Left ventricle myocardium inferior (tissue), 1 donor: ENCODE data around the gene CDH15. TPM values are rescaled to one million over a fixed set of nuclear protein-coding genes. Genes with fewer than 3 reads are reported as not detected.
"Not testable (repeated sequence)": the region's sequence is repeated elsewhere in the genome, so short reads cannot be mapped to it uniquely, and the experiment has no call there.

Source experiments
- DNase-seq: peaks from one replicate; pipeline ENCODE4 v3.0.0-alpha.2; 2020
- H3K27ac ChIP-seq: fragments of 200-600 bp; replicated peaks from 2 replicates; pipeline ENCODE4 v1.8.0; 2021
- H3K27me3 ChIP-seq: fragments of 200-600 bp; 2 replicates; pipeline ENCODE4 v1.8.0; 2021; ENCODE audit warnings: low read depth
- H3K36me3 ChIP-seq: fragments of 200-600 bp; 2 replicates; pipeline ENCODE4 v1.8.0; 2021
- H3K4me1 ChIP-seq: fragments of 200-600 bp; 2 replicates; pipeline ENCODE4 v1.8.0; 2021
- H3K4me3 ChIP-seq: fragments of 200-600 bp; 2 replicates; pipeline ENCODE4 v1.8.0; 2021; ENCODE audit warnings: mild to moderate bottlenecking, moderate library complexity
- H3K9me3 ChIP-seq: fragments of 200-600 bp; replicated peaks from 2 replicates; pipeline ENCODE4 v1.8.0; 2021
- intact Hi-C: fragments of 100-400 bp; cut with micrococcal nuclease; formaldehyde crosslinking; loops from one replicate; pipeline ENCODE4 v1.11.0; 2022
- total RNA-seq: library from RNA; stranded (reverse); fragmentation: NEBNext Ultra II Directional; extraction: Animal tissue kit (Norgen Biotek cat#: 25700); gene quantifications from one replicate; pipeline ENCODE4 v1.2.1, GENCODE V29; 2021
- TF ChIP-seq, protein P1 (sequence below): fragments of 200-600 bp; IDR thresholded peaks from 2 replicates; pipeline ENCODE4 v1.8.0; 2021; ENCODE audit warnings: antibody characterized with exemption, mild to moderate bottlenecking, borderline replicate concordance
- donor health status: DM: no; HTN: yes; CAD: no; lungs with severe emphysema.

The CDH15 gene
- total RNA-seq, 1 donor from 2014 or later, result not detected

DNA sequence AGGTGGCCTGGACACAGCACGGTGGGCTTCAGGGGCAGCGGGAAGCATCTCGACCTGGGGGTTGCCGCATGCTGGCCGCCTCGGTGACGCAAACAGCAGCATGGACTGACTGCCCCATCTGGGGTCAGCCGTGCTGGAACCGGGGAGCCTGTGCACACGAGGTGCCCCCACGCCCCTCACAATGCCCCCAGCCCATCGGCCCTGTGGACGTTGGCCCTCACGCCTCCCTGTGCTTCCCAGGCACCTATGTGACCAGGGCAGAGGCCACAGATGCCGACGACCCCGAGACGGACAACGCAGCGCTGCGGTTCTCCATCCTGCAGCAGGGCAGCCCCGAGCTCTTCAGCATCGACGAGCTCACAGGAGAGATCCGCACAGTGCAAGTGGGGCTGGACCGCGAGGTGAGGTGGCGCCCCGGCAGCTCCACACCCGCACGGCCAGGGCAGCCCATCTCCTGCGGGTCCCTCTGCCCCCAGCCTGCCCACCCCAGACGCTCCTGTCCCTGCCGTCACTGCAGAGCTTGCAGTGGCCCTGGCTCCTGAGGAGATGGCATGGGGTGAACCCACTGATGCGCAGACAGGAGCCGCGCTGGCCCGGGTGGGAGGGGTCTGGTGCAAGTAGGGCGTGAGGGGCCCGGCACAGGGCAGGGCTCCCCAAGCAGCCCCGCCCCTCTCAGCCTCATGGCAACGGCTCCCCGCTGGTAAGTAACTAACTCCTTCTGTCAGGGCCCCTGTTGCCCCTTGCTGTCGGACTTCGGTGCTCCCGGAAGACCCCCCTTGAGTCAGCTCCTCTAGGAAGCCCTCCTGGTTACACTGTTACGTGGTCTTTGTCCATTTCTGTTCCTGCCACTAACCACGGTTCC, 13.6 kb downstream of the CDH15 start:
- peaks cover 32% of the 10 kb centered on the region for H3K27me3 ChIP-seq
- no peak overlapping the region for H3K4me3 ChIP-seq
- no peaks in the 10 kb centered on the region for H3K36me3 ChIP-seq
- H3K27ac ChIP-seq, result no peak overlapping the region
- H3K9me3 ChIP-seq, result no peaks in the 10 kb centered on the region
- intact Hi-C loops, result no loop called here
- TF ChIP-seq, protein P1, sequence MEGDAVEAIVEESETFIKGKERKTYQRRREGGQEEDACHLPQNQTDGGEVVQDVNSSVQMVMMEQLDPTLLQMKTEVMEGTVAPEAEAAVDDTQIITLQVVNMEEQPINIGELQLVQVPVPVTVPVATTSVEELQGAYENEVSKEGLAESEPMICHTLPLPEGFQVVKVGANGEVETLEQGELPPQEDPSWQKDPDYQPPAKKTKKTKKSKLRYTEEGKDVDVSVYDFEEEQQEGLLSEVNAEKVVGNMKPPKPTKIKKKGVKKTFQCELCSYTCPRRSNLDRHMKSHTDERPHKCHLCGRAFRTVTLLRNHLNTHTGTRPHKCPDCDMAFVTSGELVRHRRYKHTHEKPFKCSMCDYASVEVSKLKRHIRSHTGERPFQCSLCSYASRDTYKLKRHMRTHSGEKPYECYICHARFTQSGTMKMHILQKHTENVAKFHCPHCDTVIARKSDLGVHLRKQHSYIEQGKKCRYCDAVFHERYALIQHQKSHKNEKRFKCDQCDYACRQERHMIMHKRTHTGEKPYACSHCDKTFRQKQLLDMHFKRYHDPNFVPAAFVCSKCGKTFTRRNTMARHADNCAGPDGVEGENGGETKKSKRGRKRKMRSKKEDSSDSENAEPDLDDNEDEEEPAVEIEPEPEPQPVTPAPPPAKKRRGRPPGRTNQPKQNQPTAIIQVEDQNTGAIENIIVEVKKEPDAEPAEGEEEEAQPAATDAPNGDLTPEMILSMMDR, result no peak
- no peaks in the 10 kb centered on the region for H3K4me1 ChIP-seq
- DNase-seq, result no peak

DNA sequence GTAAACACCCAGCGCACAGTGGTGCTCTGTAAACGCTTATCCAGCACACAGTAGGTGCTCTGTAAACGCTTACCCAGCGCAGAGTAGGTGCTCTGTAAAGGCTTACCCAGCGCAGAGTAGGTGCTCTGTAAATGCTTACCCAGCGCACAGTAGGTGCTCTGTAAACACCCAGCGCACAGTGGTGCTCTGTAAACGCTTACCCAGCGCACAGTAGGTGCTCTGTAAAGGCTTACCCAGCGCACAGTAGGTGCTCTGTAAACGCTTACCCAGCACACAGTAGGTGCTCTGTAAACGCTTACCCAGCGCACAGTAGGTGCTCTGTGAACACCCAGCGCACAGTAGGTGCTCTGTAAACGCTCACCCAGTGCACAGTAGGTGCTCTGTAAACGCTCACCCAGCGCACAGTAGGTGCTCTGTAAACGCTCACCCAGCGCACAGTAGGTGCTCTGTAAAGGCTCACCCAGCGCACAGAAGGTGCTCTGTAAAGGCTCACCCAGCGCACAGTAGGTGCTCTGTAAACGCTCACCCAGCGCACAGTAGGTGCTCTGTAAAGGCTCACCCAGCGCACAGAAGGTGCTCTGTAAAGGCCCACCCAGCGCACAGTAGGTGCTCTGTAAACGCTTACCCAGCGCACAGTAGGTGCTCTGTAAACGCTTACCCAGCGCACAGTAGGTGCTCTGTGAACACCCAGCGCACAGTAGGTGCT, 14.5 kb downstream of the CDH15 start:
- intact Hi-C loops, H3K4me3 ChIP-seq, DNase-seq, H3K9me3 ChIP-seq, H3K27ac ChIP-seq, H3K4me1 ChIP-seq, H3K36me3 ChIP-seq: not testable (repeated sequence)
- H3K27me3 ChIP-seq, result peaks cover 26% of the 10 kb centered on the region

GRCh38 chr16:89186593-89187031, 15.1 kb downstream of the CDH15 start:
- peaks cover 26% of the 10 kb centered on the region for H3K27me3 ChIP-seq
- H3K36me3 ChIP-seq, H3K4me3 ChIP-seq, DNase-seq, intact Hi-C loops, H3K4me1 ChIP-seq, H3K27ac ChIP-seq, H3K9me3 ChIP-seq: not testable (repeated sequence)

DNA sequence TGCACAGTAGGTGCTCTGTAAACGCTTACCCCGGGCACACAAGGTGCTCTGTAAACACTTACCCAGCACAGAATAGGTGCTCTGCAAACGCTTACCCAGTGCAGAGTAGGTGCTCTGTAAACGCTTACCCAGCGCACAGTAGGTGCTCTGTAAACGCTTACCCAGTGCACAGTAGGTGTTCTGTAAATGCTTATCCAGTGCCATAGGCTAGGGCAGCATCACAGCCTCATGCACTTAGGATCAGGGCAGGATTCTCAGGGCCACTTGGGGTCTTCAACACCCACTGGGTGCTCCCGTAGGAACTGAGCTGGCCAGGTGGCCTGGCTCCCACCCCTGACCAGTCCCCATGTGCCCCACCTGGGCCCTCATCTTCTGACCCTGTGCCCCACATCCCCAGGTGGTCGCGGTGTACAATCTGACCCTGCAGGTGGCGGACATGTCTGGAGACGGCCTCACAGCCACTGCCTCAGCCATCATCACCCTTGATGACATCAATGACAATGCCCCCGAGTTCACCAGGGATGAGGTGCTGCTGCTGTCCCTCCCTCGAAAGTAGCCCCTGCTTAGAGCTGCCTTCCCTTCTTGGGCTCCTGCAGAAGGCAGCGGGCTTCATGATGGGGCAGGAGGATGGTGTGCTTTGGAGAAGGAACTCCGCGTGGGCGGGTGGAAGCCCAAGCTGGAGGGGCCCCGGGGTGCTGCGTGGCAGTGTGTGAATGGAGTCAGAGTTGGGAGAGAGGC, 15.7 kb downstream of the CDH15 start:
- TF ChIP-seq, protein P1, result no peak
- H3K36me3 ChIP-seq, result no peaks in the 10 kb centered on the region
- DNase-seq, result no peak

GRCh38 chr16:89187770-89188392, 16.3 kb downstream of the CDH15 start:
- TF ChIP-seq, protein P1, result no peak
- Histone ChIP-seq H3K9me3 (no peaks in the 10 kb centered on the region), H3K4me3 (no peak overlapping the region), H3K36me3 (no peaks in the 10 kb centered on the region), H3K27ac (no peak overlapping the region), H3K4me1 (peaks cover 11% of the 10 kb centered on the region), H3K27me3 (peaks cover 23% of the 10 kb centered on the region)
- DNase-seq, result no peak
- intact Hi-C loops, result no loop called here

More for the DNA sequence above, 15.7 kb downstream of the CDH15 start:
- Histone ChIP-seq H3K27me3 (peaks cover 29% of the 10 kb centered on the region), H3K27ac (no peak overlapping the region), H3K9me3 (no peaks in the 10 kb centered on the region), H3K4me3 (no peak overlapping the region), H3K4me1 (peaks cover 10% of the 10 kb centered on the region)
- intact Hi-C loops, result no loop called here

GRCh38 chr16:89188471-89189357, 17.2 kb downstream of the CDH15 start:
- DNase-seq, H3K4me3 ChIP-seq, H3K27ac ChIP-seq, H3K36me3 ChIP-seq, intact Hi-C loops, H3K9me3 ChIP-seq: not testable (repeated sequence)
- Histone ChIP-seq H3K27me3 (peaks cover 16% of the 10 kb centered on the region), H3K4me1 (peaks cover 11% of the 10 kb centered on the region)
